HEK293 (cell line): Measurements from ENCODE around the gene PACSIN3.
"Not testable (repeated sequence)": the region's sequence is repeated elsewhere in the genome, so short reads cannot be mapped to it uniquely, and the experiment has no call there.

Experiments used
- ATF2 ChIP-seq: fragments of 450-650 bp; formaldehyde crosslinking; IDR thresholded peaks from 2 replicates; pipeline ENCODE4 v1.5.1; 2016; ENCODE audit warnings: missing biosample characterization, missing genetic modification characterization, low read depth
- YY1 ChIP-seq: fragments of 450-650 bp; formaldehyde crosslinking; IDR thresholded peaks from 2 replicates; pipeline ENCODE4 v1.5.1; 2018; ENCODE audit warnings: missing biosample characterization, missing genetic modification characterization
- ZNF138 ChIP-seq: fragments of 450-650 bp; formaldehyde crosslinking; IDR thresholded peaks from 2 replicates; pipeline ENCODE4 v1.5.1; 2016; ENCODE audit warnings: missing biosample characterization, missing genetic modification characterization, borderline replicate concordance
- ZNF221 ChIP-seq: fragments of 450-650 bp; formaldehyde crosslinking; IDR thresholded peaks from 2 replicates; pipeline ENCODE4 v1.5.1; 2017; ENCODE audit warnings: missing biosample characterization, missing genetic modification characterization, borderline replicate concordance
- ZNF23 ChIP-seq: fragments of 450-650 bp; formaldehyde crosslinking; IDR thresholded peaks from 2 replicates; pipeline ENCODE4 v1.5.1; 2016; ENCODE audit warnings: missing biosample characterization, missing genetic modification characterization, borderline replicate concordance
- ZNF501 ChIP-seq: fragments of 450-650 bp; formaldehyde crosslinking; IDR thresholded peaks from 2 replicates; pipeline ENCODE4 v1.5.1; 2016; ENCODE audit warnings: missing biosample characterization, missing genetic modification characterization
- ZNF76 ChIP-seq: fragments of 450-650 bp; formaldehyde crosslinking; IDR thresholded peaks from 2 replicates; pipeline ENCODE4; 2016; ENCODE audit warnings: low read depth, missing biosample characterization, missing genetic modification characterization, borderline replicate concordance
- TF ChIP-seq, protein P1 (sequence below): fragments of 450-650 bp; formaldehyde crosslinking; IDR thresholded peaks from 2 replicates; pipeline ENCODE4 v1.5.1; 2016; ENCODE audit warnings: missing biosample characterization, missing genetic modification characterization
- TF ChIP-seq, protein P2 (sequence below): fragments of 450-650 bp; formaldehyde crosslinking; IDR thresholded peaks from 2 replicates; pipeline ENCODE4 v1.5.1; 2017; ENCODE audit warnings: missing biosample characterization, mild to moderate bottlenecking, missing genetic modification characterization, moderate library complexity
- TF ChIP-seq, protein P3 (sequence below): fragments of 450-650 bp; IDR thresholded peaks from 2 replicates; pipeline ENCODE4 v1.5.1; 2018; ENCODE audit warnings: missing biosample characterization, mild to moderate bottlenecking, missing genetic modification characterization

DNA sequence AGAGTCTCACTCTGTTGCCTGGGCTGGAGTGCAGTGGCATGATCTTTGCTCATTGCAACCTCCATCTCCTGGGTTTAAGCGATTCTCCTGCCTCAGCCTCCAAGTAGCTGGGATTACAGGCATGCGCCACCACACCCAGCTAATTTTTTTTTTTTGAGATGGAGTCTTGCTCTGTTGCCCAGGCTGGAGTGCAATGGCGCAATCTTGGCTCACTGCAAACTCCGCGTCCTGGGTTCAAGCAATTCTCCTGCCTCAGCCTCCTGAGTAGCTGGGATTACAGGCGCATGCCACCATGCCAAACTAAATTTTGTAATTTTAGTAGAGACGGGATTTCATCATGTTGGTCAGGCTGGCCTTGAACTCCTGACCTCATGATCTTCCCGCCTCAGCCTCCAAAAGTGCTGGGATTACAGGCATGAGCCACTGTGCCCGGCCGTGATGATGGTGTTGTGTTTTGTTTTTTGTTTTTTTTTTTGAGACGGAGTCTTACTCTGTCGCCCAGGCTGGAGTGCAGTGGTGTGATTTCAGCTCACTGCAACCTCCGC is 21.8 kb upstream of the PACSIN3 start:
- not testable (repeated sequence) for TF ChIP-seq YY1, ATF2, ZNF221, ZNF501, ZNF76, ZNF138, ZNF23 (tag by site-specific recombination)
- TF ChIP-seq, protein P1, sequence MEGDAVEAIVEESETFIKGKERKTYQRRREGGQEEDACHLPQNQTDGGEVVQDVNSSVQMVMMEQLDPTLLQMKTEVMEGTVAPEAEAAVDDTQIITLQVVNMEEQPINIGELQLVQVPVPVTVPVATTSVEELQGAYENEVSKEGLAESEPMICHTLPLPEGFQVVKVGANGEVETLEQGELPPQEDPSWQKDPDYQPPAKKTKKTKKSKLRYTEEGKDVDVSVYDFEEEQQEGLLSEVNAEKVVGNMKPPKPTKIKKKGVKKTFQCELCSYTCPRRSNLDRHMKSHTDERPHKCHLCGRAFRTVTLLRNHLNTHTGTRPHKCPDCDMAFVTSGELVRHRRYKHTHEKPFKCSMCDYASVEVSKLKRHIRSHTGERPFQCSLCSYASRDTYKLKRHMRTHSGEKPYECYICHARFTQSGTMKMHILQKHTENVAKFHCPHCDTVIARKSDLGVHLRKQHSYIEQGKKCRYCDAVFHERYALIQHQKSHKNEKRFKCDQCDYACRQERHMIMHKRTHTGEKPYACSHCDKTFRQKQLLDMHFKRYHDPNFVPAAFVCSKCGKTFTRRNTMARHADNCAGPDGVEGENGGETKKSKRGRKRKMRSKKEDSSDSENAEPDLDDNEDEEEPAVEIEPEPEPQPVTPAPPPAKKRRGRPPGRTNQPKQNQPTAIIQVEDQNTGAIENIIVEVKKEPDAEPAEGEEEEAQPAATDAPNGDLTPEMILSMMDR (tag by site-specific recombination): not testable (repeated sequence)
- TF ChIP-seq, protein P2, sequence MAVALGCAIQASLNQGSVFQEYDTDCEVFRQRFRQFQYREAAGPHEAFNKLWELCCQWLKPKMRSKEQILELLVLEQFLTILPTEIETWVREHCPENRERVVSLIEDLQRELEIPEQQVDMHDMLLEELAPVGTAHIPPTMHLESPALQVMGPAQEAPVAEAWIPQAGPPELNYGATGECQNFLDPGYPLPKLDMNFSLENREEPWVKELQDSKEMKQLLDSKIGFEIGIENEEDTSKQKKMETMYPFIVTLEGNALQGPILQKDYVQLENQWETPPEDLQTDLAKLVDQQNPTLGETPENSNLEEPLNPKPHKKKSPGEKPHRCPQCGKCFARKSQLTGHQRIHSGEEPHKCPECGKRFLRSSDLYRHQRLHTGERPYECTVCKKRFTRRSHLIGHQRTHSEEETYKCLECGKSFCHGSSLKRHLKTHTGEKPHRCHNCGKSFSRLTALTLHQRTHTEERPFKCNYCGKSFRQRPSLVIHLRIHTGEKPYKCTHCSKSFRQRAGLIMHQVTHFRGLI (tag by site-specific recombination): not testable (repeated sequence)
- TF ChIP-seq, protein P3, sequence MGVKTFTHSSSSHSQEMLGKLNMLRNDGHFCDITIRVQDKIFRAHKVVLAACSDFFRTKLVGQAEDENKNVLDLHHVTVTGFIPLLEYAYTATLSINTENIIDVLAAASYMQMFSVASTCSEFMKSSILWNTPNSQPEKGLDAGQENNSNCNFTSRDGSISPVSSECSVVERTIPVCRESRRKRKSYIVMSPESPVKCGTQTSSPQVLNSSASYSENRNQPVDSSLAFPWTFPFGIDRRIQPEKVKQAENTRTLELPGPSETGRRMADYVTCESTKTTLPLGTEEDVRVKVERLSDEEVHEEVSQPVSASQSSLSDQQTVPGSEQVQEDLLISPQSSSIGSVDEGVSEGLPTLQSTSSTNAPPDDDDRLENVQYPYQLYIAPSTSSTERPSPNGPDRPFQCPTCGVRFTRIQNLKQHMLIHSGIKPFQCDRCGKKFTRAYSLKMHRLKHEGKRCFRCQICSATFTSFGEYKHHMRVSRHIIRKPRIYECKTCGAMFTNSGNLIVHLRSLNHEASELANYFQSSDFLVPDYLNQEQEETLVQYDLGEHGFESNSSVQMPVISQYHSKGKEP (tag by site-specific recombination): not testable (repeated sequence)
